NCI-H187 treated with DMSO at 0.1 percent for 48 hours (cell line): ENCODE data around the gene GJC2.

ENCODE experiments used
- DNase-seq: peaks from one replicate; lab custom pipeline; 2025; lab: John Stamatoyannopoulos, UW

The GJC2 gene

GRCh38 chr1:228158151-228159007 is 8.6 kb downstream of the GJC2 start:
- DNase-seq, result no peak

DNA sequence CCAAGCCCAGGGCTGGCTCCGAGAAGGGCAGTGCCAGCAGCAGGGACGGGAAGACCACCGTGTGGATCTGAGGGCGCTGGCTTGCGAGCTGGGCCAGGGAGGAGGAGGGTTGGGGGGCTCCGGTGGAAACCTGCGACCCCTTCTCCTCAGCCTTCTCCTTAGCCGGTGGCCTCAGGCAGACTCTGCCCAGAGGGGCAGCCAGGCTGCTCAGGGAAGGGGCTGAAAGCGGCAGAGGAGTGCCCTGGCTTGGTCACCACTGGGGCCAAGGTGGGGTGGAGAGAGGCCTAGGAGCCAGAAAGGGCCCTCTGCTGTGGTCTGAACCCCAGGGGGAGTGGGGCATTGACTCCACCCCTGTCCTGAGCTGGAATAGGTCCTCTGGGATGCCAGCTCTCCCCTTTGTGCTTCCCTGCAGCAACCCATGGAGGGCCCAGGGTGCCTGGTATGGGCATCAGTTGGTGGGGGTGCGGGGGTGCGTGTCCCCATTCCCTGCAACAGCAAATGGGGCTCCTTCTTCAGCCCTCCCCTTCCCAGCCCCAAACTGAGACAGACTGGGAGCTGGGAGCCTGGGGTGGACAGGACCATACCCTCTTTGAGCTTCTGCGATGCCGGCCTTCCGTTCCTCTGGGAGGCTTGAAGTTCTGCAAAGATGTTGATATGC is 9.4 kb downstream of the GJC2 start:
- DNase-seq, result no peak

DNA sequence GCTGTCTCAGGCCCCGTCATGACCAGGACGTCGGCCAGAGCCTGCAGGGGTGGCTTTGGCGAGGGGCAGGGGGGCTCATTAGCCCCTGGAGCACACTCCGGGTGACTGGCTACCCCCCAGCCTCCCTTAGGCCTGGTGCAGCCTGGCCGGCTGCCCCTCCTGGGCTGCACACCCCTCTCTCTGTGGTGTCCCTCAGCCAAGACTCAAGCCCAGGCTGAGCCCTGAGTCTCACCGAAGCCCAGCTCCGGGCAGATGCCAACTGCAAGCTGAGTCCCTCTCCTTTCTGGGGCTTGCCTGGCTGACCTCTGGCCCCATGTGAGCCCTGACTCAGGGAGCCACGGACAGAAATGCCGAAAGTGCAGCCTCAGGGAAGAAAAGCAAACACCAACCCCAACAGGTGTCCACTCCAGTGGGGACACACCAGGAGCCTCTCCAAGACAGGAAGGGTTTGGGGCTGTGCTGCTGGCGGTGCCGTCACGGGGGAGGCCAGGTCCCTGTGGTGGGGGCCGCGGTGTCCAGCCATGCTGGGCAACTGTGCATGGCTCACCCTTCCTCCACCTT is 10.6 kb downstream of the GJC2 start:
- DNase-seq, result no peak

DNA sequence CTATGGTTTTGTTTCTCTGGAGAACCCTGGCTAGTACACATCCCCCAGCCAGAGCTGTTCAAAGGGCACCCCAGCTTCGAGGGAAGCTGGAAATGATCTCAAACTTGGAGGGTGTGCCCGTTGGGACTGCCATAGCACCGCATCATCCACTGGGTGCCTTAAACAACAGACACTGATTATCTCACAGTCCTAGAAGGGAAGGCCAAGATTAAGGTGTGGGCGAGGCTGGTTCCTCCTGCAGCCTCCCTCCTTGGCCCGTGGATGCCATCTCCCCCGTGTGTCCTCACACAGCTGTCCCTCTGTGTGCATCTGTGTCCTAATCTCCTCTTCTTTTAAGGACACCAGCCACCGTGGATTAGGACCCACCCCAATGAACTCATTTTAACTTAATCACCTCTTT is 11.6 kb downstream of the GJC2 start:
- DNase-seq, result no peak

DNA sequence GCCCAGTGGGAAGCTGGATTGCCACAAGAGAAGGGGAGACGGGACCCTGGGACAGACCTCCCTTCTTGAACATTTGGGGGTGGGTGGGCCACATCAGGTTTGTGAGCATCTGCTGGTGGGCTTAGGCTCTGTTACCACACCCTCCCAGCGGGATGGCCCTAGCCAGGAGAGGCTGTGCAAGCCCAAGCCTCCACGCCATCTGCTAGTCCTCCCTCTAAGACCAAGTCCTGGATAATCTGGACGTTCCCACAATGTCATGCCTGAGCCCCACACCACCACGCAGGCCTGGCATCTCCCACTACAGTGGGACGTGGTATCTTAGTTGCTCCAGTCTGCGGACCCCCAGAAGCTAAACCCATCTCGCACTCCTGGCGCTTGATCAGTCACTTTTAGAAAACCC is 12.1 kb downstream of the GJC2 start:
- no peak for DNase-seq

GRCh38 chr1:228162286-228163006 is 12.7 kb downstream of the GJC2 start:
- DNase-seq, result no peak

DNA sequence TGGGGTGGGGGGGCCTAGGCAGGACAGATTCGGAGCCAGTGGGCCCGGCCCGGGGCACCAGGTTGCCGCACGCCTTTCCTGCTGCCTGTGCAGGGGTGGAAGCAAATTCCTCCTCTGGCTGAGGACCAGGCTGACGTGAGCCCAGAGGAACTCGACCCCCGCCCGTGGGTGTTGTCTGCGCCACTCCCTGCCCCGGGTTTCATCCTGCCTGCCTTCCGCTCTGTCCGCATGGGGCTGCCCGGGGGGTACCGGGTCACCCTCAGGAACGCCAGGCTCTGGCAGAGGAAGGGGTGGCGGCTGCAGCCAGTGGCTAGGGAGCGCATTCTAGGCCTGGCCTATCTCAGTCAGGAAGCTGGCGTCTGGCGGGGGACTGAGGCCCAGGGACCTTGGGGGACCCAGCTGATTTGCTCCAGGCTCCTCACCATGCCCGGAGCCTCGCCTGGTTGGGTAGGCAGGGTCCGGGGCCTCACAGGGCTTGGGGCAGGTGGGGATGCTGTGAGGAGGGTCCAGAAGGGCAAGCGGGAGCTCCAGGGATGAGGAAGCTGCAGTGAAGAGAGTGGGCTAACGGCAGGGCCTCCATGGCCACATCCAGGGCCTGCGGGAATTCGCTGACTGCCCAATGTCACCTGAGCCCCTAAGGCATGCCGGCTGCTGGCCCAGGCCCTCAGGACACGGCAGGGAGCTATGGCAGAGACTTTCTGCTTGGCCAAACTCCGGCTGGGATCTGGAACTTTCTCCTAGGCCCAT is 13.4 kb downstream of the GJC2 start:
- DNase-seq, result no peak

DNA sequence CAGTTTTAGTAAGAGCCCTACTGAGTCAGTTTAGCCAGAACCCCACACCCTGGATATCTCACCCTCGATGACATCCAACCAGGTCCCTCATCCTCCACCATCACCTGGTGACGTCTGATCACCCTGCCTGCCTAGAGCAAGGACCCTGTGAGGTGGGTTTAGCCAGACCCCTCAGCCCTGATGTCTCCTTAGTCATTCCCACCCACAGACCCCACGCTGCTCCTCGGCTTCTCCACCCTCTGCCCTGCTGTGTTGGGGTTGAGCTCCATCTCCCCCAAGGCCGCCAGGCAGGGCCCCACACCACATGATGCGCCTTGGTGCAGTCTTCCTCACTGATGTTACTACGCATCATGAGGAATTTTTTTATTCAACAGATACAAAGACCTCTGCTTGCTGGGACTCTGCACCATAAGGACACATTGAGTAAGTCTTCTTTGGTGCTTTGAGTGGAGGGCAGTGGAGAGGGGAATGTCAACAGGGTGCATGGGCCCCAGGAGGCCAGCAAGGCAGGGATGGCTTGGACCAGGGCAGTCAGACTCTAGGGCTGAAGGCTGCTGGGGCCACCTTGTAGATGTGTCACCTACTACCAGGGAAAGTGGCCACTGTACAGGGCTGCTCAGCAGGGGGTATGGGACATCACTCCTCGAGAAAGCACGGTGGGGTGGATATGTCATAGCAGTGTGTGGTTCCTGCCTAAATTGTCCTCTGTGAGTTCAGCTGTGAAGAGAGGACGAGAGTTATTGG is 14.2 kb downstream of the GJC2 start:
- no peak for DNase-seq

- no peak for DNase-seq
These were observed 15.0 kb downstream of the GJC2 start for GRCh38 chr1:228164561-228165371.

DNA sequence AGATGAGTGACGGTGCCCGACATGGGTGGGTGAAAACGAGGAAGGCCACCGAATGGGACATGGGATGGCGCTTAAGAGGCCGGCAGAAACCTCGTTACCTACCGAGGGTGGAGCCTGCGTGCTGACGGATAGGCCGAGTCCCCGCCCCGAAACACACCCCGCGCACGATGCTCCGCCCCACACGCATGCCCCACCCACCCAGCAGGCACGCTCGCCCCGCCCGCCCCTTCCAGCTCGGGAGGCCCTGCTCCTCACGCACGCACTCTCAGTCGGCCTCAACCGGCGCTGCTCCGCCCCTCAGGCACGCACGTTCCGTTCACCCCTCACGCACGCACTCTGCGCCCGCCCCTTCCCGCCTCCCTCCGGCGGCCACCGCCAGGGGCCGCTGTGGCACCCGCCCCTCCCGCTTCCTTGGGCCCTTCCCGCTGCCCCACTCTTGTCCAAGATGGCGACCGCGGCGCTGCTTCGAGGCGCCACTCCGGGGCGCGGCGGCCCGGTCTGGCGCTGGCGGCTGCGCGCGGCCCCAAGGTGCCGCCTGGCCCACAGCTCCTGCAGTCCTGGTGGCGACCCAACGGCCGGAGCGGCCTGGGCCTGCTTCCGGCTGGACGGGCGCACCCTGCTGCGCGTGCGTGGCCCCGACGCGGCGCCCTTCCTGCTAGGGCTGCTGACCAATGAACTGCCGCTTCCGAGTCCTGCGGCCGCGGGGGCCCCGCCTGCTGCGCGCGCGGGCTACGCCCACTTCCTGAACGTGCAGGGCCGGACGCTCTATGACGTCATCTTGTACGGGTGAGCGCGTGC is 15.8 kb downstream of the GJC2 start, which contains the start of gene IBA57:
Gene IBA57, plus strand, starts transcription at position 433 of the 798 bp plus-strand sequence. Its CDS starts 13 bp downstream, at position 446.
- peak; percentile 38 for DNase-seq

DNA sequence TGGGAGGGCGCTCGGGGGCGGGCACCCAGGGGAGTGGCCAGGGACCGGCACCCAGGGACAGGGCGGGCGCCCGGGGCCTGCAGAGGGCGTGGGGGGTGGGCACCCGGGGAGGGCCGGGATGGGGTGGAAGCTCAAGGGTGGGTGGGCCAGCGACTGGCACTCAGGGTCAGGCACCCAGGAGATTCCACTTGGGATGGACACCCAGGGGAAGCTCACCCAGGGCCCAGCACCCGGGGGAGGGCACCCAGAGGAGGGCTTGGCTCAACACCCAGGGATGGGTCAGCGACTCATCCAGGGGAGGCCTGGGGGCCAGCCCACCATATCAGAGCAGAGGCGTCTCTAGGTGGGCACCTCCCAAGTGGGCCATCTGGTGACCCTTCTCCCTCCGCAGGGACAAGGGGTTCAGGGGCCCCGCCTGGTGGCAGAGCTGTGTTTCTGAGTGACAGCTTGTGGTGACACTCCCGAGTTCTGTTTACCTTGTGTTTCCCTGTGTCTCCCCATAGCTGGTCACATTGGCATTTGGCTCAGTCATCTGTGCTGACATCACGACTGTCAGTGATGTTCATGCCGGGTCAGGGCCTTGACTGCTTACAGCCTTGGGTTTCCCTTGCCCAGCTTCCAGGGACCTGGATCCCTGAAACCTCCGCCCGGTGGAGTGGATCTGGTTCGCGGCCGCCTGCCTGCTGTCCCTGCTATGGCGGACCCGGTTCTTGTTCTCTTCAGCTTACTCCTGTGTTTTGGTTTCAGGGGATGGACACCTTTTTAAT is 16.6 kb downstream of the GJC2 start:
- no peak for DNase-seq

DNA sequence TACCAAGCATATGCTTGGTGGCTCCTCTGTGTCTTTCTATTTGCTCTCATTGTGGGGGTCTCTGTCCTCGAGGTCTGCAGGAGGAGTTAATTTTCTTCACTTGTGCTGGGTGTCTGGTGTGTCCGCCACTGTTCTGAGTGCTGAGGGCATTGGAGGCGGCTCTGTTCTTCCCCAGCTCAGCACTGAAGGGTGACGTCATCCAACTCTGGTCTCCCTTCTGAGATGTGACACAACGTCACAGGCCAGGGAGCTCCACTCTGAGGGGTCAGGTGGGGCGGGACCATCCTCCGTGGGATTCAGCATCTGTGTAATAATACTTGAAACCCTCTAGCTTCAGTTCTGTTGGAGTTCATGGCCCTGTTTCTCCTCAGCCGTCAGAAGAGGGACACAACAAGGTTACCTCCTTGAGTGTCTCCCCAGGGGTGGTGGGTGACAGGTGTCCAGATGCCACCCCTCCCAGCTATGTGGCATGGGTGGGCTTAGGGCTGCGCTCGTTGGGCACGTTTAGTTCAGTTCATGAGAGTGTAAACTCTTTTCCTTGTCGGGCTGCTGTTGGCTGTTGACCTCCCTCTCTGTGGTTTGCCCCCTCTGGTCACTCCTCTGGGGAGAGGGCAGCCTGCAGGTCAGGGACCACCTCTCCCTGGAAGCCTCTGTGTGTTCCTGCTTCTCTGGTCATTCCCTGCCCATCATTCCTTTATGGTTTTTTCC is 19.0 kb downstream of the GJC2 start:
- DNase-seq, result no peak

- no peak for DNase-seq
These were observed 19.6 kb downstream of the GJC2 start for GRCh38 chr1:228169345-228169744.

DNA sequence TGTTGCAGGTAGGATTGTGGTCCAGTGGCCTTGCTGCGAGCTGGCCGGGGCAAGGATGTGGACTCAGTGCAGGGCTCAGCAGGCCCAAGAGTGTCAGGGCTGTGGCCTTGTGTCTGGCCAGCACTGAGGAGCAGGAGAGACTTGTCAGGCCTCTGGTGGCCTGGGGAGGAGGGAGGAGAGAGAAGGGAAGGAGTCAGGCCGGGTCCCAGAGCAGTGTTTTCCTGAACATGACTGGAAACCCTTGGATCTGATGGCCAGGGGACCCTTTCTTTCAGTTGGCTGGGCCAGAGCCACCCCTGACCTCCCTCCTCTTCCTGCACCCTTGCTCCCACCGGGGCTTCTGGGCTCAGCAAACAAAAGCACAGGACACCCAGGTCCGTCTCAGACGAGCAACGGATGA is 20.9 kb downstream of the GJC2 start:
- no peak for DNase-seq

- no peak for DNase-seq
These were observed 21.6 kb downstream of the GJC2 start for GRCh38 chr1:228171221-228171891.

DNA sequence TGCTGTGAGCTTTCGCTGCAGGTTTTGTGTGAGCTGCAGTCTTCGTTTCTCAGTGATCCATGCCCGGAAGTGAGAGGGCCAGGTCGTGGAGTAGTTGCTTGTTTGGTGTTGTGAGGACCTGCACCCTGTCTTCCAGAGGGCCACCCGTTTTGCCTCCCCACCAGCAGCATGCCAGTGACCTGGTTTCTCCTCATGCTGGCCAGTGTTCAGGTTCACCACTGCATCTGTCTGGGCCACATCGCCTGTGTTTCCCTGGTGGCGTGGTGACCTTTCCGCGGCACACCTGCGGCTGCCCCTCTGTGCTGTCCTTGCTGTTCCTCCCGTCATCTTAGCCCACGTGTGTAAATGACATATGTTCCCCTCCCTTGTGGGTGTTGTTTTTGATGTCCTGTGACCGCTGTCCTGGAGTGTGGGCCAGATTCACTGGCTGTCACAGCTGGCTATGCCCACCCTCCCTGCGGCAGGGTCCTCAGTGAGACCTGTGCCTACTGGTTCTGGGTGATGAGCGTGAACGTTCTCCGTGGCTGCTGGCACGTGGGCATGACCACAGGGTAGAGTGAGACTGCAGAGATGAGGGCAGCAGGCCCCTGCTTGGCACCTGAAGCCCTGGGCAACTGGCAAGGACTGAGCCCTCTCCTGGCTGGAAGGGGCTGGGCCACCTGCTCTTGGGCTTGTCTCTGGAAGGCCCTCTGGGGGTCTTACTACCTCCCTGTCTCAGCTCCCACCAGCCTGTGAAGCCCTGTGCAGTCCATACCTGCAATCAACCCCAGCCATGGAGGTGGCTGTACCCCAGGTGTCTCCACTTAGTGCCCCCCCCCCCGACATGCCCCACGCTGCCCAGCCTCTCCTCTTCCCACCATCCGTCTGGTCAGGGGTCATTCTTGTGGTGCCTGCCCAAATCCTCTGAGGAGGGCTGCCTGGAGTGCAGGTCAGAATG is 23.1 kb downstream of the GJC2 start:
- no peak for DNase-seq
